WI38 (cell line): ENCODE results near the gene PARD3.

Source experiments
- H3K4me3 ChIP-seq: 2 replicates; pipeline ENCODE4 v1.5.1; 2011; ENCODE audit warnings: low read depth, mild to moderate bottlenecking, control low read depth, low read length
- TF ChIP-seq, protein P1 (sequence below): IDR thresholded peaks from 2 replicates; pipeline ENCODE4 v1.5.1; 2012; ENCODE audit warnings: low read depth, mild to moderate bottlenecking, control low read depth, low read length

The PARD3 gene

DNA sequence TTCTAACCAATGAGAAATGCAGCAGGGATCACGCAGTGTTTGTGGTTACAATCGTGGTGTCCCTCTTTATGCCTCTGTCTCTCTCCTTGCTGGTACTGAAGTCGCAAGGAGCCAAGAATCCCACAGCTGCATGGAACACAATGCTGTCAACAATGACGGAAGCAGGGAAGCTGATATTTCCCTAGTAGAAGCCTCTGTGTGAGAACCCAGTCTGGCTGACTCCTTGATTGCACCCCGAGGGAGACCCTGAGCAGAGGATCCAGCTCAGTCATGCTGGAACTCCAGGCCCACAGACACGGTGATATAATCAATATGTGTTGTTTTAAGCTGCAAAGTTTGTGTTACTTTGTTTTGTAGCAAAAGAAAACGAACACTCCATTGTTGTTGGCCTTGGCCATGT, 677.9 kb downstream of the PARD3 start:
- no peak overlapping the region for H3K4me3 ChIP-seq
- TF ChIP-seq, protein P1, sequence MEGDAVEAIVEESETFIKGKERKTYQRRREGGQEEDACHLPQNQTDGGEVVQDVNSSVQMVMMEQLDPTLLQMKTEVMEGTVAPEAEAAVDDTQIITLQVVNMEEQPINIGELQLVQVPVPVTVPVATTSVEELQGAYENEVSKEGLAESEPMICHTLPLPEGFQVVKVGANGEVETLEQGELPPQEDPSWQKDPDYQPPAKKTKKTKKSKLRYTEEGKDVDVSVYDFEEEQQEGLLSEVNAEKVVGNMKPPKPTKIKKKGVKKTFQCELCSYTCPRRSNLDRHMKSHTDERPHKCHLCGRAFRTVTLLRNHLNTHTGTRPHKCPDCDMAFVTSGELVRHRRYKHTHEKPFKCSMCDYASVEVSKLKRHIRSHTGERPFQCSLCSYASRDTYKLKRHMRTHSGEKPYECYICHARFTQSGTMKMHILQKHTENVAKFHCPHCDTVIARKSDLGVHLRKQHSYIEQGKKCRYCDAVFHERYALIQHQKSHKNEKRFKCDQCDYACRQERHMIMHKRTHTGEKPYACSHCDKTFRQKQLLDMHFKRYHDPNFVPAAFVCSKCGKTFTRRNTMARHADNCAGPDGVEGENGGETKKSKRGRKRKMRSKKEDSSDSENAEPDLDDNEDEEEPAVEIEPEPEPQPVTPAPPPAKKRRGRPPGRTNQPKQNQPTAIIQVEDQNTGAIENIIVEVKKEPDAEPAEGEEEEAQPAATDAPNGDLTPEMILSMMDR = no peak

DNA sequence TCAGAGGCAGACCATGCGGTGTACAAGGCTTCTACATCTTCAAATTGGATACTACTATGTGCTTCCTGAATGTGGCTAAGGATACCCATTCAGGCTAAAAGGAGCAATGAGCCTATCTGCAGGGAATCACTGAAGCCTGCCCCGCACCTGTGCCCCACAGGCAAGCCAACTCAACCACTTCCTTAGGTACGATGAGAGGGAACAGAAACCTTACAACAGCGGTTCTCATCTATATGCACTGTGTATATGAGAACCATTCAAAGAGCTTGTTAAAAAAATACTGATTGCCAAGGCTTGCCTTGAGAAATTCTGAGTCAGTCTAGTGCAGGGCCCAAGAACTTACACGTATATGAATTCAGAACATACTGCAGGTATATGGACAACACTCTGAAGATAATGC, 679.6 kb downstream of the PARD3 start:
- H3K4me3 ChIP-seq = no peak overlapping the region
- TF ChIP-seq, protein P1 = no peak

DNA sequence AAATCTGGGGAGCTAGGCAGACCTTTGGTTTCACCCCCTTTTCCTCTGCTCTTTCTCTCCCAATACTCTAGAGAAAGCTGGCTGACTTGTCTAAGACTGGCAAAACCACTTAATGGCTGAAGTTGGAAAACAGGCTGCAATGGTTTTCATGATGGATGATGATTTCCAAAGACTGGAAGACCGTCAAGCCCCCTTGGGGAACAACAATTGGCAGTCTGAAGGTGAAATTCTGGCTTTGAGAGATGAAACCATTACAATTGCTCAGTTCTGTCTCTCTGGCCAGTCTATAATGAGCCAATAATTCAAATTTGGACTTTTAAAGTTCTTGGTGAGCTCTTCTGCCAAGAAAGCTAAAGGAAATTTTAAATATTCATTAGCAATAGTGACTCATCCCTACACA, 680.5 kb downstream of the PARD3 start:
- H3K4me3 ChIP-seq = no peak overlapping the region
- TF ChIP-seq, protein P1 = no peak

DNA sequence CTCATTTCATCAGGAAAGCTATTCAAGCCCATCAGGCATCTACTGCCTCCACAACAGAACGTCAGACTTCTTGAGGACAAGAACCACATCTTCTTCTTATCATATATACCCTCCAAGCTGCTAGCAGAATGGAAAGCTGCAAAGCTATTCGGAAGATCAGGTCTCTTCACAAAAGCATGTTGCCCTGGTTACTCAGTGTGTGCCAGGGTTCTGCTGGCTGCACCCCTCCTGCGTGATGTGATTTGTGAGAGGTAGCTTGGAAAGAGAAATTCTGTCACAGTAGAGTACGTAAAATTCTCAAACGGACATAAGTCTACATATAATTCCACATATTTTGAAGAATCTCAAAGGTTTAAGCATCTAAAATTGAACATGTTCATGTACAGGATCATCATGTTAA, 681.7 kb downstream of the PARD3 start:
- no peak overlapping the region for H3K4me3 ChIP-seq
- TF ChIP-seq, protein P1 = no peak

DNA sequence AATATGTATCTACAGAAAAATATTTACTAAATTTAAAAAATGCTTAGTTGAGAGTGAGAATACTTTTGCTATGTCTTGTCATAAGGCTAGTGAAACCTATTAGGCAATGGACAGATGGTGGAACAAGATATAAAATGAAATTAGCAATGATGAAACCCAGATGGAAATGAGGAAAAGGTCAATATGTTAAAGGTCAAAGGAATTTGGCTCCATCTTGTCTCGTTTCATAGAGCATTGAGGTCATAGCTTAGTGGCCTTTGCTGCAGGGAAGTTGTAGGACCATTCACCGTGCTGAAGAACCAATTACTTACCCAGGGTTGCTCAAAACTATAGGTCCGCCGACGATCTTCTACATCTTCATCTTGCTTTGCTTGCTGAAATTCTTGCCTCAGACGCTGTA, 683.9 kb downstream of the PARD3 start:
- TF ChIP-seq, protein P1 = no peak
- H3K4me3 ChIP-seq = no peak overlapping the region

DNA sequence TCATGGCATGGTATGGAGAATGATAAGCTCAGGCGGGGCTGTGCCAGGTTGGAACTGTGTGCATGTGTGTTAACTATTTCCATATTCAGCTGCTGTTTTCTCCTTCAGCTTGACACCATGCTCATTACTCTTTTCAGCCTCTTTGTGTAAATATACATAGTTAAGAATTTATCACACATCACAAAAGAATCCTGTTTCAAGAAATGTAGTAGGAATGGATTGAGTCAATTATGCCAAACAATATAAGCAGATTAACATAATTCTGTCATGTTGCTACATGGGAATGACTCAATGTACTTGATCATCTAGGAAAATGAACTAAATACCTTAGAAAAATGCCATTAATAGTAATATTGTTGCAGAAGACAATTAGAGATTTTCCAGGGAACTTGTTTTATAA, 687.4 kb downstream of the PARD3 start:
- no peak overlapping the region for H3K4me3 ChIP-seq
- TF ChIP-seq, protein P1 = no peak

DNA sequence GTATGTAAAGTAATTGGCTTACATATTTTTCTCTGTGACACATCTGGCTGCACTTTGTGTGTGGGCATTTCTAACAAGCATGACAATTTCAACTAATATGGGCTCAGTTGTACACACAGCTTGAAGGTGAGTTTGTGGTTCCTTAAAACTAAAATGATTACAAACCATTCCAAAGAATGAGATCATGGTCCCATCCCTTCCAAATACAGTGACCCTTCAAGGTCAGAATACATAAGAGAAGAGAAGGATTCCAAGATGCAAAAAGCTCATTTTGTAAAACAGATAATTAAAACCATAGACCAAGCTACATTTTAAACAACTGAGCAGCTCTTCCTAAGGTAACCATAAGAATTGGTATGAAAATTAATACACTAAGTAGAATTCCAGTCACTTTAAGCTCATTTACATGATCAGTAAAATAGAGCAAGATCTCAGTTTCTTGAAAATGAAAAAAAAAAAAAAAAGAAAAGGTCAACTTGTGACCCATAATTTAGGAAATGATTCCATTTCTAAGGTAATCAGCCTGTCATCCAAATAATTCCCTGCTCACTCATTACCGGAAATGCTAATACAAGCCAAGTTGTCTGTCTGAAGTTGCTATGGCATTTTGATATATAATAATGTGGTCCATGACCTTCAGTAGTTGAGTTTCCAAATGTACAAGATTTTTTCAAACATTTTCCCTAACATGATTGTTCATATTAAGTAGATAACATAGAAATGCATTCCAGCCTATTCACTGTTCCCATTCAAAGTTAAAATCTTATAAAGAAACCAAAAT, 688.5 kb downstream of the PARD3 start:
- no peak overlapping the region for H3K4me3 ChIP-seq
- TF ChIP-seq, protein P1 = no peak
